ENCODE measurements around the gene RMRP. TPM values are rescaled to one million over a fixed set of nuclear protein-coding genes. Genes with fewer than 3 reads are reported as not detected.

RMRP gene
- total RNA-seq, 1 experiment from 2014 or later: 6,436 TPM

DNA sequence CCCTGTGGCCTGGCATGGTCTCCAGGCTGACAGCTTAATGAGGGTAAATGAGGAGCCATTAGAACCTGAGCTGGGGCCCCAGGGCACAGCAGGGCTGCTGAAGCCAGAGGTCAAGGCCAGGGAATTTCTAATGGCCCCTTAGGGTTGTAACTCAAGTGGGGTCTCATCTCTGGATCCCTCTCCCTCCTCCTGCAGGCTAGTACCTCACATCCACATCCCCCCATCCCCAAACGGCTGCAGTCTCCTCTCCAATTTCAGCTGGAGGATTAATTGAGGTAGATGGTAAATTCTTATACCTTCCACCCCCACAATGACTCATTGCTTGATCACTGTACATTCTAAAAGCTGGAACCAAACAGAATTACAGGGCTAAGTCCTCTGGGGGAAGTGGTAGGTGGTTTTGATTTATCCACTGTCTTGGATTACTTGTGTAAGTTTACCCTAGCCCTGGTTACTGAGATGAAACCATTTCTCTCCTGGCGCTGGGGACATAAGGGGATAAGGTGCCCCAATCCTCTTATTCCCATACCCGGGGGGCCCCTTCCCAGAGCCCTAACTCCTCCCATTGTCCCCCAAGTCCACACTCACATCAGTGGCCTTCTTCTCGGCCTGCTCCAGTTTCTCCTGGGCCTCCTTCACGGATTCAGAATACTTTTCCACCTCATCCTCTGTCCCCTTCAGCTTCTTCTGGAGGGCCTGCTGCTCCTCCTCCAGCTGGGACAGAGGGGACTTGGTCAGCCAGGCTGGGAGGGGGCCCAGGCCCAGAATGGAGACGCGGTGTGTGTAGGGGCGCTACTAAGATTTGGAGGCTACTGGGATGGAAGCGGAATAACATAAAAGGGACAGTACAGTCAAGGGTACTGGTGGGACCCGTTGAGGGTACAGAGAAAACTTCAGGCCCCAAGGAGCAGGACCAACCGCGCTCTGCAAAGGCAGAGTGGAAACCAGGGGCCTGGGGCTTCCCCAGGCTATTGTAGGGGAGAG is 31.0 kb upstream of the RMRP start:
- in situ Hi-C loops (cut with HindIII; ENCODE audit: low pct_unique_long_range_greater_than_20kb, low sequenced_read_pairs): no loop called here
- peak; percentile 29 for DNase-seq (ENCODE audit: low read depth)

DNA sequence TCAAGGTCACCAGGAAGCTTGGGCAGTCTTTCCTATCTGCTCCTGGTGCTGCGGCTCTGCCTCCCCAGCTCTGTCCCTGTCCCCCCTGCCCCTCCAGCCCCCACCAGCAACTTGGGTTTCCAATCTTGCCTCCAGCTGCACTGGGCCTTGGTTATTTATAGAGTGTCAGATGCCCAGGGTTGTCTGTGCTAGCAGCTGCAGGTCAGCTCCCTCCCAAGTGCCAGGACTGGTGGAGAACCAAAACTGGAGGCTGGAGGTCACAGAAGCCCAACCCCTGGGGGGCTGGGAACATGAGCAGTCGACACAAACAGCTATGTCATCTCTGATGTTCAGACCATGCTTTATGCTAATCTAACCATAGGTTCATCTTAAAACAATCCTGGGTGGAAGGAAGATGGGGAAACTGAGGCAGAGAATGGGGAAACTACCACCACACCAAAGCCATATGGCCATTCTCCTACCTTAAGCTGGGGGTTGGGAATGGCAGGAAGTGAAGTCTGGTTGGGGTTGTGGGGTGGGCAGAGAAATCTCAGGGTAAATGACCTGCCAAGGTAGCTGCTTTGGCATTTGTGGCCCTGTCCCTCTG is 30.2 kb upstream of the RMRP start:
- DNase-seq (ENCODE audit: low read depth): no peak
- in situ Hi-C loops (cut with HindIII; ENCODE audit: low pct_unique_long_range_greater_than_20kb, low sequenced_read_pairs): no loop called here

DNA sequence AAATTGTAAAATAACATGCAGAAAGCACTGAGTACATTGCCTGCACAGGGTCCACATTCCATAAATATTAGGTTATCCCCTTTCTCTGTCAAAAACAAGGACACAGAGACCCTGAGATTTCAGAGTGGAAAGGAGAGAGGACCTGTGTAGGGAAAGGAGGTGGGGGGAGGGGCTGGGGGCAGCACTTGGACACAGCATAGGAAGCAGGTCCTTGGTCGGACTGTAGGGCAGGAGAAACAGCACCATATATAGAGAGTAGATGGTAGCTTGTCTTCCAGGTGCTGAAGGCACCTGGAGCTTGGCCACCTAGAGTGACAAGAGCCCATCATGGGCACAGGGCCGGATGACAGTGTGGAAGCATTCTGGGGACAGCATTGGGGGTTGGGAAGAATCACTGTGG is 29.5 kb upstream of the RMRP start:
- in situ Hi-C loops (cut with HindIII; ENCODE audit: low pct_unique_long_range_greater_than_20kb, low sequenced_read_pairs): no loop called here
- no peak for DNase-seq (ENCODE audit: low read depth)

DNA sequence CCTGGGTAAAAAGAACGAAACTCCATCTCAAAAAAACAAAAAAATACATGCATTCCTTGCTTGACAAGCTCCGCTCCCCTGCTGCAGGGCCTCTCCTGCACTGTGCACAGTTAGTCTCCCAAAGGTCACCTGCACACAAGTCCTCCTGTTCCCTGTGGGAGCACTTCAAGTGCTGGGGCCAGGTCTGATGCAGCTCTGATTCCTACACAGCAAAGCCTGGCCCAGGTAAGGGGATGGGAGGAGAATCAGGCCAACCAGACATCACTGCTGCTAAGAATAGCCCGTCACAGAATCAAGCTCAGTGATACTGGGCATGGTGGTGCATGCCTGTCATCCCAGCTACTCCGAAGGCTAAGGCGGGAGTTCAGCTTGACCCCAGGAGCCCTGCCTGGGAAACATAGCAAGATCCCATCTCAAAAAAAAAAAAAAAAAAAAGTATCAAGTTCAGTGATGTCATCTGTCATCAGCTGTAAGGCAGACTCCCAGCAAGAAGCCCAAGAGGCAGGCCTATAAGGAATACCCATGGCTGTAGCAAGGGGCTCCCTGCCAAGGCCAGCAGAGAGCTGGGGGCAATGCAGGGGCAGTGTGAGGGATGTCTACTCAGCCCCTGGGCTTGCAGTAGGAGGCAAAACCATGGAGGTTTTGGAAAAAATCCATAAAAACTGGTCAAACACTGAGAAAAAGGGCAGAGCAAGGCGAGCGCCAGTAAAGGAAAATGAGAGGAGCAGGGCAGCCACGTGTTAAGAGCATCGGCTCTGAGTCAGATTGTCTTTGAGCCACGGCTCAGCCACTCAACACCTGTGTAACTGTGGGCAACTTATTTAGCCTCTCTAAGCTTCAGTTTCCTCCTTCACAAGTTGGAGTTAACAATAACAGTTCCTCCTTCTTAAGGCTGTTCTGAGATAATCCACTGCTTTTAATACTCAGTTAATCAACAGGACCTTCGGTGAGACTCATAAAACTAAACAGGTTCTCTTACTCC is 28.7 kb upstream of the RMRP start:
- in situ Hi-C loops (cut with HindIII; ENCODE audit: low pct_unique_long_range_greater_than_20kb, low sequenced_read_pairs): no loop called here

DNA sequence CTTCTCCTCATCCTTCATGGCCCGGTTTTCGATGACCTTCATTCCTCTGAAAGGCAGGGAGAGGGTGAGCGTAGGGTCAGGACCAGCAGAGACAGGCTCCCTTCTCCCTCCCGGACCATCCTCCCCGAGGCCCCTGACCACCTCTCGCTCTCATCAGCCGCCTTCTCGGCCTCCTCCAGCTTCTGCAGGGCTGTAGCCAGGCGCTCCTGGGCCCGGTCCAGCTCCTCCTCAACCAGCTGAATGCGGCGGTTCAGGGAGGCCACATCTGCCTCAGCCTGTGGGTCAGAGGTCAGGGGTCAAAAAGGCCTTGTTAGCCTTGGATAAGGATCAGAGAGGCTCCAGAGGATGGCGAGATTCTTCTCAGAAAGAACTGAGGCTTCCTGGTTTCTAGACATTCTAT is 27.7 kb upstream of the RMRP start:
- in situ Hi-C loops (cut with HindIII; ENCODE audit: low pct_unique_long_range_greater_than_20kb, low sequenced_read_pairs): no loop called here
- no peak for DNase-seq (ENCODE audit: low read depth)

More for the DNA sequence above, 28.7 kb upstream of the RMRP start:
- no peak for DNase-seq (ENCODE audit: low read depth)

DNA sequence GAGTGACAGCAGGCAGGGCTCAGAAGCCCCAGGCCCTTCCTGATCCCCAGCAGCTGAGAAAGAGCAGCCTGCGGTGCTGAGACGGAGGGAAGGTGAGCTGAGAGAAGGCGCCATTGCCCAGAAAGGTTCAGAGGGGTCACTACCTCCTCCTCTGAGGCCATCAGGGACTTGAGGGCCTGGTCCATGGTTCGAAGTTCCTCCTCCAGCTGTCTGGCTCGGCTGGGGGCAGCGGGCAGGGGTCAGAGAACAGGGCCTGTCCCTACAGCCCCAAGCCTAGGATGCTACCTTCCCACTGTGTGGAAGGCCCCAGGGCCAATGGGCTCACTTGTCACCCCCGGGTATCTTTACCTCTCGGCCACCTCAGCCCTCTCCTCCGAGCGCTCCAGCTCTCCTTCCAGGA is 27.1 kb upstream of the RMRP start:
- no peak for DNase-seq (ENCODE audit: low read depth)
- in situ Hi-C loops (cut with HindIII; ENCODE audit: low pct_unique_long_range_greater_than_20kb, low sequenced_read_pairs): no loop called here

DNA sequence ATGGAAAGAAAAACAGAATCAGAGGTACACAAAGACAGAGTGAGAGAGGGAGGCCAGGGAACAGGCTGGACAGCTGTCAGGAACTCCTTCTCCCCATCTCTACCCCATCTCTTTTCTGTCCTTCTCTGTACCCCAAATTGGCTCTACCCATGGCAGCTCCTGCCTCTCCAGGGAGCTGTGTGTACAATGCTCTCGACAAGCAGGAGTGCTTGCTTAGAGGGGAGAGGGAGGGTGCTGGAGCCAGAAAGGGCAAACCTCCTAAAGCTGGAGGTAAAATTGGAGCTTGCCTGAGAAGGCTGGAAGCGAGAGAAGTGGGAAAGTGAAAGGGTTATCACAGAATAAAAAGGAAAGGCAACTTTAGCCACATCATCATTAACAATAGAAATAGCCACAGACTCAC is 25.5 kb upstream of the RMRP start:
- in situ Hi-C loops (cut with HindIII; ENCODE audit: low pct_unique_long_range_greater_than_20kb, low sequenced_read_pairs): no loop called here

DNA sequence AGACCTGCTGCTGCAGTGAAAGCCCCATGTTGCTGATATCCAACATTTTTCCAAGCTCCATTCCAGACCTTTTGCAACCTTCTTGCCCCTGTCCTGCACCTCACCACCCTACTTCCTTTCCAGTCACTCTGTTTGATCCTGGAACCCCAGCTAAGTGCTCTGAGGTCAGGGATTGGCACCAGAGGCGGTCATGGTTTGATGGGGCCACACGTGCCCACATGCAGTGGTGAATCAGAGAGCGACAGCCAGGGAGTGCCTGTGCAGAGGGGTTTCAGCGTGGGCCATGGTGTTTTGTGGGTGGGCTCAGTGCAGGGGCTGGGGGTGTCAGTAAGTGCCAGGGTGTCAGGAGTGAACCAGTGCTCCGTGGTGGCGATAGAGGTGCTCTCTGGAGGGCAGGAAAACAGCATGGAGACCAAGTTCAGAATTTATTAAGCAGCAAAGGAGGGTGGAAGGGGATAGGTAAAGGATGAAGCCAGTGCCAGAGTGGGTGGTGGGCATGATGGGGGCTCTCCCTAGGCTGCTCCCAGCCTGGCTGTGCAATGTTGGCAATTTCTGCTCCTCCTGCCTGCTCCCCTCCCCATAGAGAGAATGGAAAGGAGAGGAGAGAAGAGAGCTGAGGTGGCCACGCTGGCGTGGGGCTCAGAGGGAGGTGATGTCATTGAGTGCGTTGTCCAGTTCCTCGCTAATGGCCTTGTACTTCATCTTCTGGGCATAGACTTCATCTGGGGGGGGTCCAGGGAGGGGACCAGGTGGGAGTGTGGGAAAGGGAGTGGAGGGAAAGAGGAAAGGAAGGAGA is 24.9 kb upstream of the RMRP start:
- in situ Hi-C loops (cut with HindIII; ENCODE audit: low pct_unique_long_range_greater_than_20kb, low sequenced_read_pairs): no loop called here
- no peak for DNase-seq (ENCODE audit: low read depth)

More for the DNA sequence above, 25.5 kb upstream of the RMRP start:
- no peak for DNase-seq (ENCODE audit: low read depth)

DNA sequence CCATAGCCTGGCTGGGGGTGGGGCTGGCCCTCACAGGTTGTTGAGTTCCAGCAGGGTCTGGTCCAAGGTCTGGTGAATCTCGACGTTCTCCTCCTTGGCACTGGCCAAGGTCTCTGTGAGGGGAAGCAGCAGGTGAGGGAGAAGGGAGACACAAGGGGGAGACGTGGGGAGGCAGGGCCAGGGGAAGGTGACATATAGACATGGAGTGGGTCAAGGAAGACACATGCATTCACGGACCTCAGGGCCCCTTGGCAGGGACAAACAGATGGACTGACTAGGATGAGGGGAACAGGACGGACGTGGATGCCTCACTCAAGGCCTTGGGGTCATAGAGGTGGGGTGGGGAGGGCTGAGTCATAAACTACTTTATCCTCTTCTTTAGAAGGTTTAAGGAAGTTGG is 24.2 kb upstream of the RMRP start:
- in situ Hi-C loops (cut with HindIII; ENCODE audit: low pct_unique_long_range_greater_than_20kb, low sequenced_read_pairs): no loop called here
- no peak for DNase-seq (ENCODE audit: low read depth)

DNA sequence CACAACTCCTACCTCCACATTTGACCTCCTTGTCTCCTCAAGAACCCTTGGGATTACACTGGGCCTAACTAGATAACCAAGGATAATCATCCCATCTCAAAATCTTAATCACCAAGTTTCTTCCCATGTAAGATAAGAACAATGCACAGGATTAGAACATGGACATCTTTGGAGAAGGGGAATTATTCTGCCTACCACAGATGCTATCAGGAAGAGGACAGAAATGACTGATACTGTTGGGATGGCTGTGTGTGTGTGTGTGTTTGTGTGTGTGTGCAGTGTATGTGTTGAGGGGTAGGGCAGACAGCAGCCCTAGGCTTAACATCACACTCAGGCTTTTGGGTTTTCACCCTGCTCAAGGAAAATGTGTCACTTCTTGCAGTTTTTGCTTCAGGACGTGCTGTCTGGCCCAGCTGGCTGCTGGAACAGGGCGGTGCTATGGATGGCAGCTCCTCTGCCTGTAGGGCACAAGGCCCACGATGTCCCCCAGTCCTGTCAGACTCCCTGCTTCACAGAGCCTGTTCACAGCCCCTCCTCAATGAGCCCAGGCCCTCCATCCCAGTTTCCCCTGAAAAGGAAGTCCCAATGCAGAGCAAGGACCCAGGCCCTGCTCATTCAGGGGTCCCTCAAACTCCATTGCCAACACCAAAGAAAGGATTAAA is 23.7 kb upstream of the RMRP start:
- DNase-seq (ENCODE audit: low read depth): no peak
- in situ Hi-C loops (cut with HindIII; ENCODE audit: low pct_unique_long_range_greater_than_20kb, low sequenced_read_pairs): no loop called here

DNA sequence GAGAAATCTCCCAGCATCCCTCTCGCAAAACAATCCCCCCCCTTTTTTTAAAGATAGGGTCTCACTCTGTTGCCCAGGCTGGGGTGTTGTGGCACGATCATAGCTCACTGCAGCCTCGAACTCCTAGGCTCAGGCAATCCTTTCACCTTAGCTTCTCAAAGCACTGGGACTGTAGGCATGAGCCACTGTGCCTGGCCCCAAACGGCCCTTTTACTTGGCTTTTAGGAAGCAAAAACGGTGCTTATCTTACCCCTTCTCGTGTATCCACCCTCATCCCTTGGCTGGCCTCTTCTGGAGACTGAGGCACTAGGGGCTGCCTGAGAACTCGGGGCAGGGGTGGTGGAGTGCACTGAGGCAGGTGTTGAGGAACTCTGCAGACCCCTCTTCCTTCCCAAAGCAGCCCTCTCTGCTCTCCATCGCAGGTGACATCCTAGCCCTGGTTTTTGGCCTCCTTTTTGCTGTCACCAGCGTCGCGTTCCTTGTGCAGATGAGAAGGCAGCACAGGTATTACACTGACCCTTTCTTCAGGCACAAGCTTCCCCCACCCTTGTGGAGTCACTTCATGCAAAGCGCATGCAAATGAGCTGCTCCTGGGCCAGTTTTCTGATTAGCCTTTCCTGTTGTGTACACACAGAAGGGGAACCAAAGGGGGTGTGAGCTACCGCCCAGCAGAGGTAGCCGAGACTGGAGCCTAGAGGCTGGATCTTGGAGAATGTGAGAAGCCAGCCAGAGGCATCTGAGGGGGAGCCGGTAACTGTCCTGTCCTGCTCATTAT is 22.7 kb upstream of the RMRP start:
- no peak for DNase-seq (ENCODE audit: low read depth)

DNA sequence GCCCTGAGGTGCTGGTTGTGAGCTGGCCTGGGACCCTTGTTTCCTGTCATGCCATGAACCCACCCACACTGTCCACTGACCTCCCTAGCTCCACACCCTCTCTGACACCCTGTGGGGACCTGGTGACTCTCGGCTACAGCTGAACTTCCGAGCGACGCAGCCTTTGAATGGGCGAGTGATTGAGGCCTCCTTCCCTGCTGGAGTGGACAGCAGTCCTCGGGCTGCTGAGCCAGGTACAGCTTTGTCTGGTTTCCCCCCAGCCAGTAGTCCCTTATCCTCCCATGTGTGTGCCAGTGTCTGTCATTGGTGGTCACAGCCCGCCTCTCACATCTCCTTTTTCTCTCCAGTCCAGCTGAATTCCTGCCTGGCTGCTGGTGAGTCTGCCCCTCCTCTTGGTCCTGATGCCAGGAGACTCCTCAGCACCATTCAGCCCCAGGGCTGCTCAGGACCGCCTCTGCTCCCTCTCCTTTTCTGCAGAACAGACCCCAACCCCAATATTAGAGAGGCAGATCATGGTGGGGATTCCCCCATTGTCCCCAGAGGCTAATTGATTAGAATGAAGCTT is 22.0 kb upstream of the RMRP start:
- in situ Hi-C loops (cut with HindIII; ENCODE audit: low pct_unique_long_range_greater_than_20kb, low sequenced_read_pairs): no loop called here

More for the DNA sequence above, 22.7 kb upstream of the RMRP start:
- in situ Hi-C loops (cut with HindIII; ENCODE audit: low pct_unique_long_range_greater_than_20kb, low sequenced_read_pairs): no loop called here

DNA sequence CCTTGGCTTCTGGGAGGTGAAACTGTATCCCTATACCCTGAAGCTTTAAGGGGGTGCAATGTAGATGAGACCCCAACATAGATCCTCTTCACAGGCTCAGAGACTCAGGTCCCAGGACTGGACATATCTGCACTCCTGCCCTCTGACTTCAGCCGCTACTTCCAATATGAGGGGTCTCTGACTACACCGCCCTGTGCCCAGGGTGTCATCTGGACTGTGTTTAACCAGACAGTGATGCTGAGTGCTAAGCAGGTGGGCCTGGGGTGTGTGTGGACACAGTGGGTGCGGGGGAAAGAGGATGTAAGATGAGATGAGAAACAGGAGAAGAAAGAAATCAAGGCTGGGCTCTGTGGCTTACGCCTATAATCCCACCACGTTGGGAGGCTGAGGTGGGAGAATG is 21.3 kb upstream of the RMRP start:
- in situ Hi-C loops (cut with HindIII; ENCODE audit: low pct_unique_long_range_greater_than_20kb, low sequenced_read_pairs): no loop called here
- no peak for DNase-seq (ENCODE audit: low read depth)

More for the DNA sequence above, 22.0 kb upstream of the RMRP start:
- no peak for DNase-seq (ENCODE audit: low read depth)

DNA sequence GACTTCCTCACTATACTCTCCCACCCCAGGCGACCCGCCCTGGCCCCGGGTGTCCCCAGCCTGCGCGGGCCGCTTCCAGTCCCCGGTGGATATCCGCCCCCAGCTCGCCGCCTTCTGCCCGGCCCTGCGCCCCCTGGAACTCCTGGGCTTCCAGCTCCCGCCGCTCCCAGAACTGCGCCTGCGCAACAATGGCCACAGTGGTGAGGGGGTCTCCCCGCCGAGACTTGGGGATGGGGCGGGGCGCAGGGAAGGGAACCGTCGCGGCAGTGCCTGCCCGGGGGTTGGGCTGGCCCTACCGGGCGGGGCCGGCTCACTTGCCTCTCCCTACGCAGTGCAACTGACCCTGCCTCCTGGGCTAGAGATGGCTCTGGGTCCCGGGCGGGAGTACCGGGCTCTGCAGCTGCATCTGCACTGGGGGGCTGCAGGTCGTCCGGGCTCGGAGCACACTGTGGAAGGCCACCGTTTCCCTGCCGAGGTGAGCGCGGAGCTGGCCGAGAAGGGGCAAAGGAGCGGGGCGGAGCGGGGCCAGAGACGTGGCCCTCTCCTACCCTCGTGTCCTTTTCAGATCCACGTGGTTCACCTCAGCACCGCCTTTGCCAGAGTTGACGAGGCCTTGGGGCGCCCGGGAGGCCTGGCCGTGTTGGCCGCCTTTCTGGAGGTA is 18.0 kb upstream of the RMRP start:
- in situ Hi-C loops (cut with HindIII; ENCODE audit: low pct_unique_long_range_greater_than_20kb, low sequenced_read_pairs): no loop called here
- DNase-seq (ENCODE audit: low read depth): no peak

DNA sequence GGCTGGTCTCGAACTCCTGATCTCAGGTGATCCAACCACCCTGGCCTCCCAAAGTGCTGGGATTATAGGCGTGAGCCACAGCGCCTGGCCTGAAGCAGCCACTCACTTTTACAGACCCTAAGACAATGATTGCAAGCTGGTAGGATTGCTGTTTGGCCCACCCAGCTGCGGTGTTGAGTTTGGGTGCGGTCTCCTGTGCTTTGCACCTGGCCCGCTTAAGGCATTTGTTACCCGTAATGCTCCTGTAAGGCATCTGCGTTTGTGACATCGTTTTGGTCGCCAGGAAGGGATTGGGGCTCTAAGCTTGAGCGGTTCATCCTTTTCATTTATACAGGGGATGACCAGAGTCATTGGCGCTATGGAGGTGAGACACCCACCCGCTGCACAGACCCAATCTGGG is 17.4 kb upstream of the RMRP start:
- in situ Hi-C loops (cut with HindIII; ENCODE audit: low pct_unique_long_range_greater_than_20kb, low sequenced_read_pairs): no loop called here
- DNase-seq (ENCODE audit: low read depth): no peak

DNA sequence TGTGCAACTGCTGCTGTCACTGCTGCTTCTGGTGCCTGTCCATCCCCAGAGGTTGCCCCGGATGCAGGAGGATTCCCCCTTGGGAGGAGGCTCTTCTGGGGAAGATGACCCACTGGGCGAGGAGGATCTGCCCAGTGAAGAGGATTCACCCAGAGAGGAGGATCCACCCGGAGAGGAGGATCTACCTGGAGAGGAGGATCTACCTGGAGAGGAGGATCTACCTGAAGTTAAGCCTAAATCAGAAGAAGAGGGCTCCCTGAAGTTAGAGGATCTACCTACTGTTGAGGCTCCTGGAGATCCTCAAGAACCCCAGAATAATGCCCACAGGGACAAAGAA is 16.2 kb upstream of the RMRP start:
- in situ Hi-C loops (cut with HindIII; ENCODE audit: low pct_unique_long_range_greater_than_20kb, low sequenced_read_pairs): no loop called here
- no peak for DNase-seq (ENCODE audit: low read depth)
